Neural progenitor cell (in vitro differentiated cells): ENCODE results near the gene RECK. TPM values are rescaled to one million over a fixed set of nuclear protein-coding genes. Genes with fewer than 3 reads are reported as not detected.

Experiments used
- DNase-seq: peaks from one replicate; pipeline ENCODE4 v3.0.0-alpha.2; 2016; ENCODE audit warnings: low spot score
- H2AFZ ChIP-seq: fragments of 200-600 bp; sonication (generic); replicated peaks from 2 replicates; pipeline ENCODE4 v1.6.1; 2016; ENCODE audit warnings: antibody characterized with exemption
- H3F3A ChIP-seq: fragments of 200-600 bp; sonication (generic); 2 replicates; pipeline ENCODE4 v1.6.1; 2016; ENCODE audit warnings: antibody characterized with exemption, low read depth
- H3K27ac ChIP-seq: fragments of 200-600 bp; sonication (generic); 2 replicates; pipeline ENCODE4 v1.5.1; 2016; ENCODE audit warnings: mild to moderate bottlenecking
- H3K27me3 ChIP-seq: fragments of 200-600 bp; sonication (generic); 2 replicates; pipeline ENCODE4 v1.6.1; 2016; ENCODE audit warnings: mild to moderate bottlenecking, moderate library complexity
- H3K36me3 ChIP-seq: fragments of 200-600 bp; sonication (generic); 2 replicates; pipeline ENCODE4 v1.5.1; 2016
- H3K4me1 ChIP-seq: fragments of 200-600 bp; sonication (generic); 2 replicates; pipeline ENCODE4 v1.6.1; 2016; ENCODE audit warnings: mixed run types
- H3K4me2 ChIP-seq: fragments of 200-600 bp; sonication (generic); 2 replicates; pipeline ENCODE4 v1.6.1; 2016
- H3K4me3 ChIP-seq: fragments of 200-600 bp; sonication (generic); 2 replicates; pipeline ENCODE4 v1.5.1; 2016
- H3K79me2 ChIP-seq: fragments of 200-600 bp; sonication (generic); 2 replicates; pipeline ENCODE4 v1.6.1; 2016; ENCODE audit warnings: low read depth
- H3K9ac ChIP-seq: fragments of 200-600 bp; sonication (generic); 2 replicates; pipeline ENCODE4 v1.6.1; 2016
- H3K9me3 ChIP-seq: fragments of 200-600 bp; sonication (generic); 2 replicates; pipeline ENCODE4 v1.5.1; 2016; ENCODE audit warnings: low read depth
- H4K20me1 ChIP-seq: fragments of 200-600 bp; sonication (generic); 2 replicates; pipeline ENCODE4 v1.6.1; 2016; ENCODE audit warnings: low read depth
- H3K27ac Mint-ChIP-seq: 3 replicates; pipeline ENCODE4 v1.8.0; 2021; ENCODE audit warnings: mixed read lengths
- H3K27me3 Mint-ChIP-seq: 2 replicates; pipeline ENCODE4 v1.8.0; 2022; ENCODE audit warnings: low read depth, mild to moderate bottlenecking, inconsistent platforms, moderate library complexity, mixed read lengths; ENCODE audit not compliant: insufficient read depth
- H3K36me3 Mint-ChIP-seq: 3 replicates; pipeline ENCODE4 v1.8.0; 2021; ENCODE audit warnings: mixed read lengths
- H3K4me1 Mint-ChIP-seq: 3 replicates; pipeline ENCODE4 v1.8.0; 2021; ENCODE audit warnings: mixed read lengths
- H3K4me3 Mint-ChIP-seq: 3 replicates; pipeline ENCODE4 v1.8.0; 2021; ENCODE audit warnings: mild to moderate bottlenecking, moderate library complexity, mixed read lengths
- H3K9me3 Mint-ChIP-seq: 3 replicates; pipeline ENCODE4 v1.8.0; 2020; ENCODE audit warnings: mixed read lengths
- CTCF ChIP-seq: fragments of 200-600 bp; sonication (generic); IDR thresholded peaks from 2 replicates; pipeline ENCODE4 v1.5.1; 2017; ENCODE audit warnings: antibody characterized with exemption, mild to moderate bottlenecking
- EZH2 ChIP-seq: fragments of 200-600 bp; sonication (generic); IDR thresholded peaks from 2 replicates; pipeline ENCODE4 v1.6.1; 2017; ENCODE audit warnings: antibody characterized with exemption, mild to moderate bottlenecking, moderate library complexity
- EZH2phosphoT487 ChIP-seq: fragments of 200-600 bp; sonication (generic); IDR thresholded peaks from 2 replicates; pipeline ENCODE4 v1.6.1; 2017; ENCODE audit warnings: antibody characterized with exemption
- total RNA-seq: library from RNA; depleted of rRNA; stranded (reverse); fragments of >200 nt; gene quantifications from 2 replicates; pipeline ENCODE4 v1.2.3, GENCODE V29; 2015; ENCODE audit warnings: low replicate concordance

RECK gene
- total RNA-seq, 1 donor from 2014 or later: 11.0 TPM

GRCh38 chr9:36147441-36148175 is 110.9 kb downstream of the RECK start:
- no peaks in the 10 kb centered on the region for H4K20me1 ChIP-seq
- no peak overlapping the region for H3K4me3 Mint-ChIP-seq
- no peak overlapping the region for H3K4me2 ChIP-seq
- no peaks in the 10 kb centered on the region for H3K9me3 ChIP-seq
- no peak overlapping the region for H3K27ac ChIP-seq
- no peak for TF ChIP-seq EZH2
- TF ChIP-seq CTCF: no peak
- TF ChIP-seq EZH2phosphoT487: no peak
- no peaks in the 10 kb centered on the region for H3K27me3 ChIP-seq
- H3K4me1 ChIP-seq: no peaks in the 10 kb centered on the region
- no peak overlapping the region for H2AFZ ChIP-seq
- H3K9ac ChIP-seq: no peak overlapping the region
- peaks cover 7% of the 10 kb centered on the region for H3K36me3 Mint-ChIP-seq
- H3K79me2 ChIP-seq: no peaks in the 10 kb centered on the region
- peaks cover 2% of the 10 kb centered on the region for H3K4me1 Mint-ChIP-seq
- H3K9me3 Mint-ChIP-seq: peaks cover 9% of the 10 kb centered on the region
- no peaks in the 10 kb centered on the region for H3F3A ChIP-seq
- H3K27ac Mint-ChIP-seq: no peak overlapping the region
- no peak for DNase-seq
- H3K4me3 ChIP-seq: no peak overlapping the region
- no peaks in the 10 kb centered on the region for H3K36me3 ChIP-seq
- no peaks in the 10 kb centered on the region for H3K27me3 Mint-ChIP-seq

GRCh38 chr9:36148311-36149051 is 111.8 kb downstream of the RECK start:
- Mint-ChIP-seq H3K9me3 (peaks cover 9% of the 10 kb centered on the region), H3K27me3 (no peaks in the 10 kb centered on the region), H3K27ac (no peak overlapping the region), H3K4me3 (no peak overlapping the region), H3K36me3 (peaks cover 7% of the 10 kb centered on the region), H3K4me1 (peaks cover 5% of the 10 kb centered on the region)
- Histone ChIP-seq H3K9me3 (no peaks in the 10 kb centered on the region), H3K4me3 (no peak overlapping the region), H3K9ac (no peak overlapping the region), H3K36me3 (no peaks in the 10 kb centered on the region), H3F3A (no peaks in the 10 kb centered on the region), H3K79me2 (no peaks in the 10 kb centered on the region), H3K27ac (no peak overlapping the region), H3K27me3 (no peaks in the 10 kb centered on the region), H3K4me2 (no peak overlapping the region), H4K20me1 (no peaks in the 10 kb centered on the region), H2AFZ (no peak overlapping the region), H3K4me1 (no peaks in the 10 kb centered on the region)
- DNase-seq: no peak
- no peak for TF ChIP-seq CTCF
- TF ChIP-seq EZH2phosphoT487: no peak
- no peak for TF ChIP-seq EZH2

- Mint-ChIP-seq H3K27me3 (peaks cover 2% of the 10 kb centered on the region), H3K4me1 (peaks cover 6% of the 10 kb centered on the region), H3K27ac (no peak overlapping the region), H3K9me3 (peaks cover 9% of the 10 kb centered on the region), H3K4me3 (no peak overlapping the region), H3K36me3 (peaks cover 7% of the 10 kb centered on the region)
- H3K9me3 ChIP-seq: no peaks in the 10 kb centered on the region
- H3K27ac ChIP-seq: no peak overlapping the region
- H3K4me1 ChIP-seq: no peaks in the 10 kb centered on the region
- H3K79me2 ChIP-seq: no peaks in the 10 kb centered on the region
- H3F3A ChIP-seq: peaks cover under 1% of the 10 kb centered on the region
- no peak overlapping the region for H3K9ac ChIP-seq
- TF ChIP-seq EZH2 (no peak), EZH2phosphoT487 (no peak), CTCF (no peak)
- no peaks in the 10 kb centered on the region for H3K36me3 ChIP-seq
- no peak for DNase-seq
- H4K20me1 ChIP-seq: no peaks in the 10 kb centered on the region
- H3K4me3 ChIP-seq: no peak overlapping the region
- H3K4me2 ChIP-seq: no peak overlapping the region
- H3K27me3 ChIP-seq: no peaks in the 10 kb centered on the region
- H2AFZ ChIP-seq: no peak overlapping the region
Measured at GRCh38 chr9:36149197-36149596, 112.5 kb downstream of the RECK start.
